Right lobe of liver (tissue), 6 donors: ENCODE data around the gene SPSB2. TPM values are rescaled to one million over a fixed set of nuclear protein-coding genes. Genes with fewer than 3 reads are reported as not detected.

ENCODE experiments used
- ATAC-seq, 4 donors: fragments of 200-7000 bp; cut with Tn5 transposase; one replicate each; pipeline ENCODE4 v1.9.1; 2020; ENCODE audit warnings: mild to moderate bottlenecking in 4 of 4, moderate library complexity in 4 of 4
- DNase-seq, 3 donors: peaks; one replicate each; pipeline ENCODE4 v3.0.0-alpha.2; 2020
- H3K27ac ChIP-seq, 3 donors: fragments of 200-600 bp; one replicate each; pipeline ENCODE4 v1.8.0; 2022
- H3K27me3 ChIP-seq, 2 donors: fragments of 200-600 bp; one replicate each; pipeline ENCODE4 v1.8.0; 2022
- H3K36me3 ChIP-seq, 4 donors: fragments of 200-600 bp; sonication (generic) in 1 of 4; one replicate each; pipeline versions ENCODE4 v1.5.1 to v1.8.0; 2017 to 2022; ENCODE audit warnings: control low read depth in 1 of 4
- H3K4me1 ChIP-seq, 4 donors: fragments of 200-600 bp; sonication (generic) in 1 of 4; one replicate each; pipeline versions ENCODE4 v1.5.1 to v1.8.0; 2017 to 2022; ENCODE audit warnings: control low read depth in 1 of 4
- H3K4me3 ChIP-seq, 3 donors: fragments of 200-600 bp; one replicate each; pipeline ENCODE4 v1.8.0; 2022
- H3K9me3 ChIP-seq, 4 donors: fragments of 200-600 bp; sonication (generic) in 1 of 4; one replicate each; pipeline versions ENCODE4 v1.5.1 to v1.8.0; 2017 to 2022; ENCODE audit warnings: control low read depth in 1 of 4
- CTCF ChIP-seq, 4 donors: fragments of 200-600 bp in 3 of 4; fragments of 450-650 bp in 1 of 4; IDR thresholded peaks; one replicate each; pipeline versions ENCODE4 v1.5.1 to v1.8.0; 2016 to 2022; ENCODE audit warnings: antibody characterized with exemption in 4 of 4, mild to moderate bottlenecking in 2 of 4
- POLR2A ChIP-seq: fragments of 450-650 bp; IDR thresholded peaks from one replicate; pipeline ENCODE4 v1.6.1; 2017; ENCODE audit warnings: antibody characterized with exemption, mild to moderate bottlenecking
- WGBS: methylation state at CpG from one replicate; pipeline ENCODE4 v1.1.6; 2018; ENCODE audit warnings: low coverage, low lambda C conversion rate; ENCODE audit not compliant: insufficient coverage; ENCODE audit errors: missing lambda C conversion rate; 5-methylcytosine and 5-hydroxymethylcytosine counted together
- intact Hi-C, 2 donors: fragments of 100-400 bp; cut with DNase I; formaldehyde crosslinking; loops; one replicate each; pipeline versions ENCODE4 v1.11.2 to v1.14.1; 2022
- total RNA-seq, 6 experiments: library from RNA; depleted of rRNA in 2 of 6; stranded (reverse); fragments of >200 nt in 2 of 6; fragmentation: NEBNext Ultra II Directional in 3 of 6; extraction: Animal tissue kit (Norgen Biotek cat#: 25700) in 3 of 6; gene quantifications; one replicate each; pipeline versions ENCODE4 v1.1.0 to v1.2.4, GENCODE V29; 2016 to 2023
- donor health status: DM: no; HTN: yes; CAD: no.
- donor health status: DM: no; HTN: no; CAD: no.
- donor health status: DM: no; HTN: no; CAD: no.
- donor health status: DM: no; HTN: yes; CAD: no.
- donor health status: DM: no; HTN: yes; CAD: no.

SPSB2 gene
- total RNA-seq, 6 experiments from 2014 or later, result 1.7 to 5.3 (median 3.6) TPM

GRCh38 chr12:6827437-6827911 lies 45.6 kb downstream of the SPSB2 start:
- ATAC-seq, result peak; percentile 41 to 53 (median 48)
- Histone ChIP-seq H3K27ac (no peak overlapping the region), H3K36me3 (no peaks in the 10 kb centered on the region), H3K4me3 (no peak overlapping the region), H3K4me1 (peaks cover 0 to 5% (median 0%) of the 10 kb centered on the region in 4 donors), H3K9me3 (no peaks in the 10 kb centered on the region), H3K27me3 (no peaks in the 10 kb centered on the region)
- intact Hi-C loops, result loop anchor here in 1 of 2 donors (5.0 kb wide), 1 partner anchor 95 kb away; no protein-coding TSS in a partner anchor
- WGBS, result 15% methylated on average over 6 of the region's 8 CpGs
- TF ChIP-seq POLR2A (no peak), CTCF (IDR thresholded peaks at IDR 0.05) (no peak)
- peak in 1 of 3 donors; percentile 69 for DNase-seq

- no peaks in the 10 kb centered on the region for H3K9me3 ChIP-seq
- intact Hi-C loops, result loop anchor here in 1 of 2 donors (5.0 kb wide), 1 partner anchor 95 kb away; no protein-coding TSS in a partner anchor
- H3K4me1 ChIP-seq, result peaks cover 0 to 7% (median 0%) of the 10 kb centered on the region in 4 donors
- WGBS, result 73% methylated on average over 6 of the region's 22 CpGs
- TF ChIP-seq POLR2A (no peak), CTCF (IDR thresholded peaks at IDR 0.05) (no peak)
- H3K36me3 ChIP-seq, result no peaks in the 10 kb centered on the region
- H3K27me3 ChIP-seq, result no peaks in the 10 kb centered on the region
- ATAC-seq (no peak), DNase-seq (no peak)
- H3K27ac ChIP-seq, result no peak overlapping the region
- no peak overlapping the region for H3K4me3 ChIP-seq
Measured at GRCh38 chr12:6826734-6827436, 46.2 kb downstream of the SPSB2 start.

GRCh38 chr12:6826125-6826733 lies 46.9 kb downstream of the SPSB2 start:
- intact Hi-C loops, result loop anchor here in 1 of 2 donors (5.0 kb wide), 1 partner anchor 94 kb away; no protein-coding TSS in a partner anchor

More at GRCh38 chr12:6826125-6826733, 46.9 kb downstream of the SPSB2 start:
- 60% methylated on average over 6 of the region's 17 CpGs for WGBS
- DNase-seq (no peak), ATAC-seq (no peak)
- H3K4me1 ChIP-seq, result peaks cover 0 to 10% (median 0%) of the 10 kb centered on the region in 4 donors
- no peaks in the 10 kb centered on the region for H3K36me3 ChIP-seq
- no peaks in the 10 kb centered on the region for H3K27me3 ChIP-seq
- H3K27ac ChIP-seq, result no peak overlapping the region
- H3K9me3 ChIP-seq, result no peaks in the 10 kb centered on the region
- TF ChIP-seq CTCF (IDR thresholded peaks at IDR 0.05) (no peak), POLR2A (no peak)
- no peak overlapping the region for H3K4me3 ChIP-seq
